DMS79 (cell line): ENCODE data around the gene TRIM38.
"Not testable (repeated sequence)": the region's sequence is repeated elsewhere in the genome, so short reads cannot be mapped to it uniquely, and the experiment has no call there.

Experiments
- DNase-seq: peaks from one replicate; lab custom pipeline; 2025; lab: John Stamatoyannopoulos, UW

The TRIM38 gene

DNA sequence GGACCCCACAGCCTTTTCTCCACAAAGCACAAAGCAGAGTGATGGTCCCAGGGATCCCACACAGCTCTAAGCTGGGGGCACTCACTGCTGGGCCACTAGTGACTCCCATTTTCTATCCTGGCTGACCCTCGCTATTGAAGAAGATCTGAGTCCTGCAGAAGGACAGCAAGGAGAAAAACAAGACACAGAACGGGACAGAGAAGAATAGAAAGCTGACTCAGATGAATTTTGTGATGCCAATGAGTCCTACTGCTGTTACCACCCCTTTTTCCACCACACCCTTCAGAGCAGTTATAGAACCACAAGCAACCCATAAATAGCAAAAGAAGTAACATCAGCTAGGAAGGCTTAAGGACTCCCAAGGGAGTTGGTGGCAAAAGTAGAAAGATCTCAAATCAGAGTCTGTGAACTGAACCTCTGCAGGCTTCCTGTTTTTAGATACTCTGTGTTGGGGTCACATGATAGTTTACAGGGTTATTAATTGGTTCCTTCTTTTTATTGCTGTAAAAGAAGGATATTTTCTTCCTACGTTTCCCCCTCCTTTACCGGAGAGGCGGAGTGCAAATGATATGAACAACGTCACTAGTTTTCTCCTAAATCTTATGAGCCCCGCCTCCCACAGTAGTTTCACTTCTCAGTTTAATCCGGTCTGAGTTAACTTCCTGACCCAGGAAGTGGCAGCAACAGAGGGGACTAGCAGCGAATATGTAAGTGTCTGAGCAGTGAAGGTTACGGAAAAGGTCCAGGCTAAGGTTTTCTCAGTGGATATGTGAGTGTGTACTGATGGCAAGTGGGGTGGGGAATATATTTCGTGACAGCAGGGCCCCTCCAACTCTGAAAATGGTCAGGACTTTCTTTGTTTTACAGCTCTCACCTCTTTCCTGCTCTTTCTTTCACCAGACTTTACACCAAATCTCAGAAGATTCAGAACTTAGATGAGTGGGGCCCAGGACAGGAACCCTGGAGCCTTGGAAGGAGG is at the start of gene TRIM38:
Gene TRIM38, plus strand, starts transcription at position 654 of the 979 bp plus-strand sequence. CDS start 3,721 bp downstream, outside the sequence.
- peak; percentile 27 for DNase-seq

DNA sequence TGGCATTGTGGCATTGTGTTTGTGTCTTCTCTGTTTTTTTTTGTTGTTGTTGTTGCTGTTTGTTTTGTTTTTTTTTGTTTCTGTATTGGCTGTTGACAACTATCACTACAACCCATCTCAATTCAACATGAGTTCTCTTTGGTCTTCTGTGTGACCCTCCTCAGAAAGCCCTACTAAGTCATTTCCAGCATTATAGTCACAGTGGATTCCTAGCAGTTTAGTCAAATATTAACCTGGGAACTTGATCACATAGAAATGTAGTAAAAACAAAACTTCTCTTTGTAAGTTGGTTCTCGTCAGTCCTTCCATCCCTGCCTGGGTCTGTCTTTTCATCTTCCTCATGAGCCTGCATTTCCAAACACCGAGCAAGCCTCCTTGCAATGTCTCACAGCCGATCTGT is 48.9 kb upstream of the TRIM38 start:
- no peak for DNase-seq

GRCh38 chr6:25916330-25916729 is 46.3 kb upstream of the TRIM38 start:
- DNase-seq, result no peak

- DNase-seq, result no peak
These were observed 45.7 kb upstream of the TRIM38 start for GRCh38 chr6:25916789-25917490.

- no peak for DNase-seq
These were observed 44.4 kb upstream of the TRIM38 start for GRCh38 chr6:25918083-25918683.

GRCh38 chr6:25919657-25920056 is 42.9 kb upstream of the TRIM38 start:
- no peak for DNase-seq

DNA sequence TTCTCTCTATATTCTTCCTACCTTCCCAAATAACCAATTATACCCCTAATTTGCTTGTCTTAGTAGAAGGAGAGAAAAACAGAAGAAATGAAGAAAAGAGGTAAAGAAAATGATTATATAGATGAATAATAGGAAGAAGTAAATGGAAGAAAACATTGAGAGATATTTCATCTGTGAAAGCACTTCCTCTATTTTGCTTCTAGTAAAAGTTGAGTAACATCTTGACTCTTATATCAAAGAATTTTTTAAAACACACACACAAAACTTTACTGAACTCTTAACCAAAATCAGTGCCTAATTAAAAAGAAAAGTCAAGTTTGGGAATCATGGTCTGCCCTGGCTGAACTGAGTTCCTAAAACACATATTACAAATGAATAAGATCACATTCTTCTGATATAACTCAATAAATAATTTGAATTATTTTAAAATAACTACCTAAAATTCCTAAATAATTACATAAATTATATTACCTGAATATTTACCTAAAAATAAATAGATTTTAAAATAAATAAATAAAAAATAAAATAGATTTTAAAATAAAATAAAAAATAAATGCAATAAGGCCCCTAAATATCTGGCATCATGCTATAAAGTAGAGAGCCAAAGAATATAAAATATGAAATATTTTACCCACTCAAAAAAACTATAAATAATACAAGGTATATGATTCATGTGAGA is 40.9 kb upstream of the TRIM38 start:
- no peak for DNase-seq

GRCh38 chr6:25922301-25922700 is 40.3 kb upstream of the TRIM38 start:
- DNase-seq, result no peak

DNA sequence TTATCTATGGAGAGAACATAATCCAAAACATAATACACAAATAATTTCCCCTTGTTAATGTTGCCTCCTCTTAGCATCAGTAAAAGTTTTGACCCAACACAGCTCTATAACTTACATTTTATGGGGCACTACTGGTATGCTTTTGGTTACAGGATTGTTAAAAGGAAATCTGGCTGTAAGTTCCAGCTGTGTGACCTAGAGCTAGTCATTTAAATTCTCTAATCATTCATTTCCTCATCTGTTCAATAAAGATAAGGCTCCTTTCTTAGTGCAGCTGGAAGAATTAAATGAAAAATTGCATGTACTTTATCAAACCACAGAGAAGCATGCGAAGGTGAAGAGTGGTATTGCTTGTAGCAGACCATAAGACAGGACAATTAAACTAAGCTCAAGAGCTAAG is 36.7 kb upstream of the TRIM38 start:
- DNase-seq, result no peak

- no peak for DNase-seq
These were observed 35.4 kb upstream of the TRIM38 start for GRCh38 chr6:25927178-25927577.

GRCh38 chr6:25927756-25928216 is 34.8 kb upstream of the TRIM38 start:
- DNase-seq, result no peak

DNA sequence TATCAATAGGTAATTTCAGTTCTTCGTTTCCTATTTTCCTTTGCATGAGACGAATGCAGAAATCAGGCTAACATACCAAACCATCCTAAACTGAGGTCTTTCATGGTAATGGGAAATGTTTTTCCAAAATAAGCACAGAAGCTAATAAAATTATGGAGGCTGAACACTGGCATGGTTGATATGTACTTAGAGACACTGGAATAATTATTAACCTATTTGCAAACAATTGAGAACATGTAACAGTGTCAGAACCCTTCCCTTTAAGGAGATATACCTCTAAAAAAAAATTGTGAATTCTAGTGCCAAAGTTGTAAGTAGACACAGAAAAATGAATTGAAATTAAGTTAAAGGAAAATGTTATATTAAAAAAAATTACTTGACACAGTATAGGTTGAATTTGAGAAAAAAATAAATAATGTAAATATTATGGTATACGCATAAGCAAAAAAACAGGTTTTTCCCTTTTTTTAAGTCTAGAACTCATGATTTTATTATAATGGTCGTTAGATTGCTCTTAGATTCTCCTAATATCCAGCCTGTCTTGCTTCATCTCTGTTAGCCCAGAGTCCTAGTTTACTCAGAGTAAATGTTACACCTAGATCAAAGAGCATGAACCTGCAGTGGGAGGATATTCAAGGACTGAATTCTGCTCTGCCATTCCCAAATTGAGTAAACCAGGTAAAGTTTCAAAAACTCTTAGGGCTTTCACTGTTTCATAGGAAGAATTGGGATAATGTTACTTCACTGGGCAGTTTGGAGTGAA is 33.9 kb upstream of the TRIM38 start:
- no peak for DNase-seq

- not testable (repeated sequence) for DNase-seq
These were observed 32.8 kb upstream of the TRIM38 start for GRCh38 chr6:25929785-25930184.

DNA sequence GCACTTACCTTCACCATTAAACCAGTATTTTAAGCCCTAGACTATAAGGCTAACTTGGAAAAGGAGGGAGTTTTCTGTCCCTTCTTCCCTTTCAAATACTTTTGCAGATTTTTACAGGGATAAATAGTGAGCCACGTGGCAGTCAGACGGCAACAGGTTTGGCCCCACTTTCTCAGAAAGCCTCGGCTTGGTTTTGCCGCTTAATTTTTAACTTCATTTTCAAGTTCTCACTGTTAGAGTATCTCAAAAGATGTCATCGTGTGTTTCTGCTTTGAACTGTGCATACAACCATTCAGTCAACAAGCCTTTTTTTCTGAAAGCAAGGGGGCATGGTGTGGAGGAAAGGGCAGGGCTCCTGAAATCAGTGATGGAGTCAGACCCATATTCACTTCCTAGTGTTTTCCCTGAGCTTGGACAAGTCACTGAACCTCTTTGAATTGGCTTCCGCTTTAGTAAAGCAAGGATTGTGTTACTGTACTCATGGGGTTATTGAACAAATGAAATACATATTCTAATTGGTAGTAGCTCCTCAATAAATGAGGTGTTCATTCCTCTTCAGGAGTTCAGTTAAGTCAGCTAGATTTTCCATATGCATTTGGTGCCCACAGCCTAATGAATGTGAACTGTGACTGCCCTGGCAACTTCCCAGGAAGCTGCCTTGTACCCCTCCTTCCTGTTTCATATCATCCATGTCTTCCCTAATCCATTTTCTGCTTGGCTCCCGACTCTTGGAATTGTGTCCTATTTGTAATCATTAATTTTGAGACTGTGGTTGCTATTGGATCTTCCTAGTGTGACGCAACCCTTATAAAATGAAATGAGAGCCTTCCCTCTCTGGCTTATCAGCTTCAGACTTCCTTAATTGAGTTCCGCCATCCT is 31.8 kb upstream of the TRIM38 start, which contains the start of gene SLC17A2:
Gene SLC17A2, minus strand, starts transcription at position 160 of the 879 bp plus-strand sequence. CDS start 4,895 bp downstream, outside the sequence.
- no peak for DNase-seq

GRCh38 chr6:25931411-25931709 is 31.2 kb upstream of the TRIM38 start:
- no peak for DNase-seq

- no peak for DNase-seq
These were observed 28.4 kb upstream of the TRIM38 start for GRCh38 chr6:25934156-25934555.

GRCh38 chr6:25934735-25935313 is 27.8 kb upstream of the TRIM38 start:
- no peak for DNase-seq

DNA sequence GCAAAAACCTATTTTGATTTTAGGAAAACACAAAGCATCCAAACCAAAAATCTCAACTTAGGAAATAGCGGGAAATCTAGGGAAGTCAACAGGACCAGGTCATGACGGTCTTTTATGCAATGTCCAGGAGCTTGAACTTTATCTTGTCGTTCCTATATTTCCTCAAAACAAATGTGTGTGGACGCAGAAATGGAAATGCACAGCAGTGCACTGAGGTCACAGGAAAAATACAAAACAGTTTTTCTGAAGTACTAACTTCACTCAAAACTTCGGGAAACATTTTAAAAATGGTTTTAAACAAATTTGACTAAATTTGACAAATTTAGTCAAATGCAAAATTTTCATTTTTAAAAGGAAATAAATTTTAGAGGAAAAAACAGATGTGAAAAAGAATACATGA is 26.6 kb upstream of the TRIM38 start:
- DNase-seq, result no peak

DNA sequence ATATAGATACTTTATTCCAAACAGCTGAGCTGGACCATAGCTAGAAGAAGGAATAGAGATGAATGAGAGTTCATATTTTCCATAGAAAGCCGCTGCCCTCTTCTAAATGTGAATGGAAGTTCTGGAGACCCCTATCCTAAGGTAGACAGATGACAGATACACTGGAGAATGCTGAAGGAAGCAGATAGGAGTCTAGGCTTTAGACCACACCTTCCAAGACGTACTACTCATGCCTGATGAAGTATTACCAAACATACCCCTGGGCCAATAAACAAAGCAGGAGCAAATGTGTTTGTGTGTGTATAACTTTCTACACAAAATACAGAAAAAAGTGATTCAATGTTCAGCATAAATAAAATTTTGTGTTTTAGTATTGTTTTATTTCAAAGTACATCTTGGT is 23.0 kb upstream of the TRIM38 start:
- DNase-seq, result no peak
